HepG2 (cell line): ENCODE data around the gene KIF3C. TPM values are rescaled to one million over a fixed set of nuclear protein-coding genes. Genes with fewer than 3 reads are reported as not detected.
A peak's percentile ranks its signal among the peaks of the same experiment; 100 is the strongest.

Source experiments
- ATAC-seq: fragments of 200-7000 bp; cut with Tn5 transposase; 3 replicates; pipeline ENCODE4 v1.9.1; 2020; ENCODE audit warnings: mild to moderate bottlenecking, moderate library complexity
- BruUV-seq: library from RNA; stranded (reverse); fragments of 400-500 nt; replicated peaks from 2 replicates; lab custom pipeline; 2021; lab: Mats Ljungman, UMichigan
- CTCF ChIA-PET: fragments of 300-600 bp; formaldehyde crosslinking; extraction: SDS; loops from one replicate; lab custom pipeline; 2021; ENCODE audit warnings: low total read pairs, inconsistent platforms, low intra/inter-chr PET ratio; lab: Yijun Ruan, JAX
- POLR2A ChIA-PET: fragments of 350-600 bp; sonication (Branson Sonifier 250); formaldehyde crosslinking; loops from one replicate; lab custom pipeline; 2020; ENCODE audit warnings: antibody characterized with exemption, inconsistent platforms; lab: Yijun Ruan, JAX
- DNase-seq: peaks from one replicate; pipeline ENCODE4 v3.0.0-alpha.2; 2015; ENCODE audit warnings: low spot score
- FAIRE-seq: peaks from 3 replicates; lab custom pipeline; 2011; peaks lifted over from hg19 to GRCh38; lab: Jason Lieb, UNC
- H2AFZ ChIP-seq: one replicate; pipeline ENCODE4 v1.6.1; 2011; ENCODE audit warnings: low read length, inconsistent platforms
- H3K27ac ChIP-seq: fragments of 300-600 bp; 3 replicates; pipeline ENCODE4 v1.8.0; 2011; ENCODE audit warnings: mixed run types, mild to moderate bottlenecking, mixed read lengths, low read length, inconsistent platforms; ENCODE audit not compliant: insufficient read depth; ENCODE audit errors: extremely low read length
- H3K27me3 ChIP-seq, 2 experiments: fragments of 200-600 bp in 1 of 2; 2 replicates in 1 of 2; 3 replicates in 1 of 2; pipeline versions ENCODE4 v1.6.0 to v1.8.0; 2011; ENCODE audit warnings: low read length in 2 of 2, mild to moderate bottlenecking in 2 of 2, moderate library complexity in 2 of 2, inconsistent platforms in 1 of 2; ENCODE audit not compliant: insufficient read depth in 2 of 2, control insufficient read depth in 1 of 2
- H3K36me3 ChIP-seq, 2 experiments: fragments of 200-600 bp in 1 of 2; replicated peaks in 1 of 2; 2 replicates in 1 of 2; 3 replicates in 1 of 2; pipeline versions ENCODE4 v1.5.1 to v1.8.0; 2011; ENCODE audit warnings: low read length in 2 of 2, inconsistent platforms in 1 of 2; ENCODE audit not compliant: insufficient read depth in 2 of 2, control insufficient read depth in 1 of 2
- H3K4me1 ChIP-seq: 2 replicates; pipeline ENCODE4 v1.5.1; 2012; ENCODE audit warnings: low read length, inconsistent platforms; ENCODE audit not compliant: insufficient read depth
- H3K4me2 ChIP-seq: 2 replicates; pipeline ENCODE4 v1.6.0; 2011; ENCODE audit warnings: low read depth, low read length, inconsistent platforms
- H3K4me3 ChIP-seq, 3 experiments: fragments of 200-600 bp in 1 of 3; sonication (generic), shearing (Covaris generic) in 1 of 3; replicated peaks in 1 of 3; 2 replicates each; pipeline ENCODE4 v1.5.1; 2011 to 2016; ENCODE audit warnings: low read length in 3 of 3, inconsistent platforms in 2 of 3, low read depth in 2 of 3, mild to moderate bottlenecking in 2 of 3, control low read depth in 1 of 3, mixed read lengths in 1 of 3; ENCODE audit not compliant: insufficient read depth in 1 of 3
- H3K79me2 ChIP-seq: one replicate; pipeline ENCODE4 v1.6.1; 2011; ENCODE audit warnings: low read length, inconsistent platforms; ENCODE audit not compliant: insufficient read depth
- H3K9ac ChIP-seq: 2 replicates; pipeline ENCODE4 v1.6.0; 2011; ENCODE audit warnings: mild to moderate bottlenecking, low read depth, low read length, inconsistent platforms; ENCODE audit not compliant: insufficient read depth
- H3K9me3 ChIP-seq: 2 replicates; pipeline ENCODE4 v1.5.1; 2012; ENCODE audit warnings: mild to moderate bottlenecking, low read length
- H4K20me1 ChIP-seq: 2 replicates; pipeline ENCODE4 v1.6.0; 2011; ENCODE audit warnings: inconsistent platforms, mild to moderate bottlenecking, low read length, moderate library complexity; ENCODE audit not compliant: insufficient read depth
- ARHGAP35 ChIP-seq: sonication (generic); formaldehyde crosslinking; IDR thresholded peaks from 2 replicates; pipeline ENCODE4 v1.9.0; 2022; ENCODE audit warnings: mild to moderate bottlenecking, inconsistent platforms, moderate library complexity, missing genetic modification reagents, borderline replicate concordance
- ATF7-NPFF ChIP-seq: sonication (generic); formaldehyde crosslinking; IDR thresholded peaks from 2 replicates; pipeline ENCODE4 v1.8.1; 2023; ENCODE audit warnings: mild to moderate bottlenecking, low read depth, missing genetic modification reagents, moderate library complexity
- CENPX ChIP-seq: sonication (generic); formaldehyde crosslinking; IDR thresholded peaks from 2 replicates; pipeline ENCODE4 v1.9.0; 2021; ENCODE audit warnings: mild to moderate bottlenecking, missing genetic modification reagents, moderate library complexity
- CREB1 ChIP-seq, 2 experiments: fragments of 450-650 bp in 1 of 2; IDR thresholded peaks; 2 replicates each; pipeline ENCODE4 v1.6.1; 2016 to 2017; ENCODE audit warnings: control low read depth in 1 of 2, mild to moderate bottlenecking in 1 of 2, missing compliant biosample characterization in 1 of 2, missing genetic modification characterization in 1 of 2
- DNMT3B ChIP-seq: conservative IDR thresholded peaks from 2 replicates; pipeline ENCODE4 v1.6.1; 2016; ENCODE audit warnings: missing biosample characterization, control low read depth
- FLYWCH1 ChIP-seq: sonication (generic); formaldehyde crosslinking; IDR thresholded peaks from 2 replicates; pipeline ENCODE4 v1.8.1; 2023; ENCODE audit warnings: mild to moderate bottlenecking, missing genetic modification reagents
- PAX8 ChIP-seq: sonication (generic); formaldehyde crosslinking; IDR thresholded peaks from 2 replicates; pipeline ENCODE4 v1.8.0; 2022; ENCODE audit warnings: mild to moderate bottlenecking, missing genetic modification reagents, borderline replicate concordance
- PHF21A ChIP-seq: sonication (generic); formaldehyde crosslinking; IDR thresholded peaks from 2 replicates; pipeline ENCODE4 v1.5.0; 2020; ENCODE audit warnings: mild to moderate bottlenecking, missing genetic modification reagents
- THAP11 ChIP-seq: IDR thresholded peaks from 2 replicates; pipeline ENCODE4 v1.6.1; 2016; ENCODE audit warnings: missing biosample characterization, missing genetic modification reagents
- ZBTB7A ChIP-seq: sonication (generic); formaldehyde crosslinking; IDR thresholded peaks from 2 replicates; pipeline ENCODE4 v1.8.0; 2022; ENCODE audit warnings: mild to moderate bottlenecking, missing genetic modification reagents
- ZFP36L2 ChIP-seq: sonication (generic); formaldehyde crosslinking; IDR thresholded peaks from 2 replicates; pipeline ENCODE4 v1.4.0; 2020; ENCODE audit warnings: missing genetic modification reagents
- ZNF33A ChIP-seq: sonication (generic); formaldehyde crosslinking; IDR thresholded peaks from 2 replicates; pipeline ENCODE4 v1.5.1; 2020; ENCODE audit warnings: missing genetic modification reagents, mild to moderate bottlenecking, moderate library complexity, borderline replicate concordance
- ZNF766 ChIP-seq: sonication (generic); formaldehyde crosslinking; IDR thresholded peaks from 2 replicates; pipeline ENCODE4 v1.5.0; 2020; ENCODE audit warnings: missing genetic modification reagents, borderline replicate concordance
- WGBS: methylation state at CpG from one replicate; pipeline ENCODE4 v1.1.6; 2017; ENCODE audit warnings: low lambda C conversion rate; 5-methylcytosine and 5-hydroxymethylcytosine counted together
- in situ Hi-C: cut with HindIII; loops from 2 replicates; pipeline ENCODE4 v1.10.0; 2017; ENCODE audit warnings: low pct_unique_long_range_greater_than_20kb; ENCODE audit not compliant: extremely low pct_ligation_motif_present
- intact Hi-C: fragments of 100-400 bp; cut with micrococcal nuclease; formaldehyde crosslinking; loops from one replicate; pipeline ENCODE4 v1.10.0; 2022; ENCODE audit not compliant: unreplicated experiment
- polyA plus RNA-seq, 8 experiments: library from polyadenylated mRNA; depleted of rRNA in 3 of 8; stranded (reverse) in 7 of 8; unstranded in 1 of 8; fragments of >200 nt; fragmentation: Illumina TruSeq in 4 of 8; extraction: Trizol in 4 of 8; gene quantifications; 2 replicates each; pipeline versions ENCODE4 v1.2.1 to v1.2.3, GENCODE V29; 2011 to 2016; ENCODE audit warnings: low read depth in 4 of 8, missing spikeins in 1 of 8, mixed read lengths in 1 of 8; ENCODE audit not compliant: insufficient read depth in 1 of 8
- total RNA-seq, 5 experiments: library from RNA; depleted of rRNA; stranded (reverse); fragments of >200 nt; fragmentation: Illumina TruSeq; extraction: Trizol; gene quantifications; 2 replicates each; pipeline ENCODE4 v1.2.3, GENCODE V29; 2016; ENCODE audit warnings: low read depth in 1 of 5
- TF ChIP-seq, protein P1 (sequence below): sonication (generic); formaldehyde crosslinking; IDR thresholded peaks from 2 replicates; pipeline ENCODE4 v1.4.0; 2020; ENCODE audit warnings: missing genetic modification reagents; ENCODE audit errors: not compliant biosample characterization
- TF ChIP-seq, protein P2 (sequence below): sonication (generic); formaldehyde crosslinking; IDR thresholded peaks from 2 replicates; pipeline ENCODE4 v1.9.0; 2021; ENCODE audit warnings: missing genetic modification reagents, borderline replicate concordance
- TF ChIP-seq, protein P3 (sequence below): sonication (generic); formaldehyde crosslinking; IDR thresholded peaks from 2 replicates; pipeline ENCODE4 v1.5.1; 2020; ENCODE audit warnings: missing genetic modification reagents, mild to moderate bottlenecking, borderline replicate concordance

Gene KIF3C
- total and polyA plus RNA-seq, 2 of the 13 experiments (the other 11 are each of a cell fraction or from before 2014, with no cell fraction given), result 3.6 to 4.9 TPM

- CTCF ChIA-PET, result interaction anchor here (0.7 kb wide), 1 partner anchor 14 kb away, joined by 3 read pairs; no protein-coding TSS in a partner anchor
- H3K27me3 ChIP-seq, result peaks cover 2 to 11% of the 10 kb centered on the region in 2 experiments; a peak in 1 of 5 replicates
- H3K79me2 ChIP-seq, result no peaks in the 10 kb centered on the region
- H3K36me3 ChIP-seq, result no peaks in the 10 kb centered on the region
- H3K4me1 ChIP-seq, result peaks cover 38% of the 10 kb centered on the region
- H4K20me1 ChIP-seq, result no peaks in the 10 kb centered on the region
- peak; percentile 94 for DNase-seq
- peak; percentile 79 for FAIRE-seq
- no peaks in the 10 kb centered on the region for H3K9me3 ChIP-seq
- H3K4me2 ChIP-seq, result peak overlapping the region; percentile 79
- in situ Hi-C loops, result no loop called here
- peak overlapping the region in 2 of 3 experiments; percentile 5 to 41; a peak in 2 of 6 replicates for H3K4me3 ChIP-seq
- intact Hi-C loops, result loop anchor here (1.0 to 2.0 kb wide), 2 partner anchors 15 to 21 kb away; no protein-coding TSS in a partner anchor
- POLR2A ChIA-PET, result interaction anchor here (1.1 to 2.1 kb wide), 6 partner anchors 9 to 134 kb away, joined by 3 to 15 read pairs (median 4); partner anchors contain the start of genes ASXL2 and RAB10
- under 1% methylated on average over 14 of the region's 14 CpGs for WGBS
- H3K9ac ChIP-seq, result peak overlapping the region; percentile 28; the same call in 1 of the 2 replicates
- no TSS peak for BruUV-seq
- no peak overlapping the region for H2AFZ ChIP-seq
- peak; percentile 88 for ATAC-seq
- peak overlapping the region; percentile 0 for H3K27ac ChIP-seq
- TF ChIP-seq, protein P1, sequence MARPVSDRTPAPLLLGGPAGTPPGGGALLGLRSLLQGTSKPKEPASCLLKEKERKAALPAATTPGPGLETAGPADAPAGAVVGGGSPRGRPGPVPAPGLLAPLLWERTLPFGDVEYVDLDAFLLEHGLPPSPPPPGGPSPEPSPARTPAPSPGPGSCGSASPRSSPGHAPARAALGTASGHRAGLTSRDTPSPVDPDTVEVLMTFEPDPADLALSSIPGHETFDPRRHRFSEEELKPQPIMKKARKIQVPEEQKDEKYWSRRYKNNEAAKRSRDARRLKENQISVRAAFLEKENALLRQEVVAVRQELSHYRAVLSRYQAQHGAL (CRISPR knock-in tag), result no peak
- TF ChIP-seq ARHGAP35 (CRISPR knock-in tag), result no peak
- TF ChIP-seq CENPX (CRISPR knock-in tag), result no peak
- TF ChIP-seq ZFP36L2 (CRISPR knock-in tag), result no peak
- no peak for TF ChIP-seq FLYWCH1 (CRISPR knock-in tag)
- no peak for TF ChIP-seq ZNF33A
- TF ChIP-seq PHF21A (CRISPR knock-in tag), result no peak
- TF ChIP-seq ZNF766 (CRISPR knock-in tag), result no peak
- TF ChIP-seq ATF7-NPFF (CRISPR knock-in tag), result no peak
- TF ChIP-seq ZBTB7A, result no peak
- TF ChIP-seq DNMT3B (CRISPR knock-in tag), result peak; percentile 26; the same call in 1 of the 2 replicates
- TF ChIP-seq, protein P2, sequence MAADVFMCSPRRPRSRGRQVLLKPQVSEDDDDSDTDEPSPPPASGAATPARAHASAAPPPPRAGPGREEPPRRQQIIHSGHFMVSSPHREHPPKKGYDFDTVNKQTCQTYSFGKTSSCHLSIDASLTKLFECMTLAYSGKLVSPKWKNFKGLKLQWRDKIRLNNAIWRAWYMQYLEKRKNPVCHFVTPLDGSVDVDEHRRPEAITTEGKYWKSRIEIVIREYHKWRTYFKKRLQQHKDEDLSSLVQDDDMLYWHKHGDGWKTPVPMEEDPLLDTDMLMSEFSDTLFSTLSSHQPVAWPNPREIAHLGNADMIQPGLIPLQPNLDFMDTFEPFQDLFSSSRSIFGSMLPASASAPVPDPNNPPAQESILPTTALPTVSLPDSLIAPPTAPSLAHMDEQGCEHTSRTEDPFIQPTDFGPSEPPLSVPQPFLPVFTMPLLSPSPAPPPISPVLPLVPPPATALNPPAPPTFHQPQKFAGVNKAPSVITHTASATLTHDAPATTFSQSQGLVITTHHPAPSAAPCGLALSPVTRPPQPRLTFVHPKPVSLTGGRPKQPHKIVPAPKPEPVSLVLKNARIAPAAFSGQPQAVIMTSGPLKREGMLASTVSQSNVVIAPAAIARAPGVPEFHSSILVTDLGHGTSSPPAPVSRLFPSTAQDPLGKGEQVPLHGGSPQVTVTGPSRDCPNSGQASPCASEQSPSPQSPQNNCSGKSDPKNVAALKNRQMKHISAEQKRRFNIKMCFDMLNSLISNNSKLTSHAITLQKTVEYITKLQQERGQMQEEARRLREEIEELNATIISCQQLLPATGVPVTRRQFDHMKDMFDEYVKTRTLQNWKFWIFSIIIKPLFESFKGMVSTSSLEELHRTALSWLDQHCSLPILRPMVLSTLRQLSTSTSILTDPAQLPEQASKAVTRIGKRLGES (CRISPR knock-in tag), result no peak
- TF ChIP-seq CREB1 (IDR thresholded peaks at IDR 0.05), result peak; percentile 85
- TF ChIP-seq CREB1 (CRISPR knock-in tag; IDR thresholded peaks at IDR 0.05), result peak; percentile 90
- peak; percentile 62 for TF ChIP-seq THAP11
- TF ChIP-seq, protein P3, sequence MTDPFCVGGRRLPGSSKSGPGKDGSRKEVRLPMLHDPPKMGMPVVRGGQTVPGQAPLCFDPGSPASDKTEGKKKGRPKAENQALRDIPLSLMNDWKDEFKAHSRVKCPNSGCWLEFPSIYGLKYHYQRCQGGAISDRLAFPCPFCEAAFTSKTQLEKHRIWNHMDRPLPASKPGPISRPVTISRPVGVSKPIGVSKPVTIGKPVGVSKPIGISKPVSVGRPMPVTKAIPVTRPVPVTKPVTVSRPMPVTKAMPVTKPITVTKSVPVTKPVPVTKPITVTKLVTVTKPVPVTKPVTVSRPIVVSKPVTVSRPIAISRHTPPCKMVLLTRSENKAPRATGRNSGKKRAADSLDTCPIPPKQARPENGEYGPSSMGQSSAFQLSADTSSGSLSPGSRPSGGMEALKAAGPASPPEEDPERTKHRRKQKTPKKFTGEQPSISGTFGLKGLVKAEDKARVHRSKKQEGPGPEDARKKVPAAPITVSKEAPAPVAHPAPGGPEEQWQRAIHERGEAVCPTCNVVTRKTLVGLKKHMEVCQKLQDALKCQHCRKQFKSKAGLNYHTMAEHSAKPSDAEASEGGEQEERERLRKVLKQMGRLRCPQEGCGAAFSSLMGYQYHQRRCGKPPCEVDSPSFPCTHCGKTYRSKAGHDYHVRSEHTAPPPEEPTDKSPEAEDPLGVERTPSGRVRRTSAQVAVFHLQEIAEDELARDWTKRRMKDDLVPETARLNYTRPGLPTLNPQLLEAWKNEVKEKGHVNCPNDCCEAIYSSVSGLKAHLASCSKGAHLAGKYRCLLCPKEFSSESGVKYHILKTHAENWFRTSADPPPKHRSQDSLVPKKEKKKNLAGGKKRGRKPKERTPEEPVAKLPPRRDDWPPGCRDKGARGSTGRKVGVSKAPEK, result no peak
- no peak for TF ChIP-seq PAX8 (CRISPR knock-in tag)
These were observed 29.9 kb upstream of the KIF3C start for GRCh38 chr2:26011990-26012856.
